Limb (tissue), 2 donors: ENCODE measurements around the gene RENBP.
A peak's percentile ranks its signal among the peaks of the same experiment; 100 is the strongest.

Experiments used
- DNase-seq, 2 donors: peaks; one replicate each; pipeline ENCODE4 v3.0.0-alpha.2; 2016; ENCODE audit errors: extremely low spot score in 2 of 2

The RENBP gene

DNA sequence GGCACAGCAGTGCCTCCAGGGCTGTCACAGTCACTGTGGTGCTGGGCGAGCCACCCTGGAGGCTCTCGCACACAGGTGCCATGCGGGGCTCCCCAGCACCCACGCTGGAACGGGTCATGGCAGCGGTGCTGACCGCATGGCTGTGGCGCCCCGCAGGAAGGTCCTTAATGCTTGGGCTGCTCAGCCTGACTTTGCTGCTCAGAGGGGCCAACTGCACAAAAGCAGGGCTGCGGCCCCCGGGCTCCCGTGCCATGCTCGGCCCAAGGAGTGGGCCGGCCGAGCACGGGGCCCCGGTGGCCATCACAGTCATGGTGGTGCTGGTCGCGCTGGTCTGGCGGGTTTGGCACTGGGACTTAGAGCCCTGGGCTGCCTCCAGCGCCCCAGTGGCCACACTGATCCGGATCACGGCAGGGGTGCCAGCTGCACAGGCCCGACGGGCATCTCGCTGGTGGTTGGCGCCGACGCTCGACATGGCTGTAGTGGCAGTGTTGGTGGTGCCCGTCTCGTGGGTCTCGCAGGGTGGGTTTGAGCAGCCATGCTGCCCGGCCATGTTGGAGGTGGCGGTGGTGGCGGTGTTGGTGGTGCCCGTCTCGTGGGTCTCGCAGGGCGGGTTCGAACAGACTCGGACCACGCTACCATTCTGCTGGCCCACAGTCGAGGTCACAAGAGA is 10.2 kb upstream of the RENBP start:
- DNase-seq, result no peak

DNA sequence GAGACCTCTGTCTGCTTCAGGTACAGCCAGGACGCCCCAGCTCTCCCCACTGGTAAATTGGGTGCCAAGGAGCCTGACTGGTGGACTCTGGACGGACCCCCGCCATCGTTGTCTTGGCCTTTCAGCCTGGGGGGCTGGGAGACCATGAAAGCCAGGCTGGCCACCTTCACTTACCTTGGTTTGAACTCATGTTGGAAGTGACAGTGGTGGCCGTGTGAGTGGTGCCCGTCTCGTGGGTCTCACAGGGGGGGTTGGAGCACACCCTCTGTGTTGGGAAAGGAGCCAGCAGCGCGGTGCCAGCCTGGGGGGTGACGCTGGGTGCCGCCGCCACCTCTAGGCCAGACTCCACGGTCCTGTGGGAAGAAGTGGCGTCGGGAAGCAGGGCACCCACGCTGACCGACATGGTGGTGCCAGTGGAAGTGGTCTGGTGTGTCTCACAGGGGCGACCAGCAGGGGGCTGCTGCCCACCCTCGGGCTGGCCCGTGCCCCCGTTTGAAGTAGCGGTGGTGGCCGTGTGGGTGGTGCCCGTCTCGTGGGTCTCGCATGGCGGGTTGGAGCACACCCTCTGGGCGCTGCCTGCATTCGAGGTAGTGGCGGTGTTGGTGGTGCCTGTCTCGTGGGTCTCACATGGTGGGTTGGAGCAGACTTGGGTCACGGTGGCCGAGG is 9.6 kb upstream of the RENBP start:
- DNase-seq, result no peak

DNA sequence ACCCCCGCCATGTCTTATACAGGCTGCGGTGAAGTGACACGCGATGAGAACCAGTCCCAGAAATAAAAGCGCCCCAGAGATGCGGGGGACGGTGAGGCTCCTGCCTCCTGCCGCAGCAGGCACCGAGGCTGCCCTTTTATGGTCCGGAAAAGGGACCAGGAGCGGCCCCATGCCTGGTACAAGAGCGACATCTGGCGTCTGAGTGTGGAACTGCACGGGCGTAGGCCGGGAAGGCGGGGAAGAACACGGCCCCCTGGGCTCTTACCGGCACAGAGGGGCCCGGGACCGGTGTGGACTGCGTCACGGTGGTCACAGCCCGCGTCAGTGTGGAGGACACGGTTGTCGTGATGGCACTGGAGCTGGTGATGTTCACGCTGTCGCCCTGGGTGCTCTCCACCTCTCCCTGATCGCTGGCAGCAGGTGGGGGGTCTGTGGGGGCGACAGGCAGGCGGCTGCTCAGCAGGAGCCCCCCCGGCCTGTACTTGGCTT is 8.9 kb upstream of the RENBP start:
- DNase-seq, result peak; percentile 23 to 83

DNA sequence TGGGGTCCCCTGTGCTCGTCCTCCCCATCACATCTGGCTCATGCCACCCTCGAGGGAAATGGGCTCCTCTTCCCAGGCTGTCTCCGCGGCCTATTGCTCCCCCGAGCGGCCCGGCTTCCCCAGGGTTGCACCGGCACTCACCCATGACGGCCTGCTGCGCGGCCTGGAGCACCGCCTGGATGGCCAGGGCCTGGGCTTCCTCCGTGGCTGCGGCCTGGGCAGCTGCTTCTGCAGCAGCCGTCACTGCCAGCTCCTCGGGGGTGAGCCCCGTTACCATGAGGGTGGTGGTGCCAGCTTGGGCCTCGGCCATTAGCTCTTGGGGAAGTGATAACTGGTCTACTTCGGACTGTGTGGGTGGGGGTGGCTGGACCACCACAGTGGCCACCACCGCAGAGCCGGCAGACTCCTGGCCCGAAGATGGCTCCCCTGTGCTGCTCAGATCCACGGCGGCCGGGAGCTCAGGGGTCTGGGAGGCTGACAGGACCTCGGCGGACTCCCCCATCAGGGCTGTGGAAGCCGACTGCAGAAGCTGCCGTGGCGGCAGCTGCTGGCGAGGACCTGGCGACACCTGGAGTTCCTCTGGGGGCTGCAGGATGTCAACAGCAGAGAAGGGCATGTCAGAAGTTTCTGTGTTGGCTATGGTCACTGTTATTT is 8.1 kb upstream of the RENBP start:
- no peak for DNase-seq

DNA sequence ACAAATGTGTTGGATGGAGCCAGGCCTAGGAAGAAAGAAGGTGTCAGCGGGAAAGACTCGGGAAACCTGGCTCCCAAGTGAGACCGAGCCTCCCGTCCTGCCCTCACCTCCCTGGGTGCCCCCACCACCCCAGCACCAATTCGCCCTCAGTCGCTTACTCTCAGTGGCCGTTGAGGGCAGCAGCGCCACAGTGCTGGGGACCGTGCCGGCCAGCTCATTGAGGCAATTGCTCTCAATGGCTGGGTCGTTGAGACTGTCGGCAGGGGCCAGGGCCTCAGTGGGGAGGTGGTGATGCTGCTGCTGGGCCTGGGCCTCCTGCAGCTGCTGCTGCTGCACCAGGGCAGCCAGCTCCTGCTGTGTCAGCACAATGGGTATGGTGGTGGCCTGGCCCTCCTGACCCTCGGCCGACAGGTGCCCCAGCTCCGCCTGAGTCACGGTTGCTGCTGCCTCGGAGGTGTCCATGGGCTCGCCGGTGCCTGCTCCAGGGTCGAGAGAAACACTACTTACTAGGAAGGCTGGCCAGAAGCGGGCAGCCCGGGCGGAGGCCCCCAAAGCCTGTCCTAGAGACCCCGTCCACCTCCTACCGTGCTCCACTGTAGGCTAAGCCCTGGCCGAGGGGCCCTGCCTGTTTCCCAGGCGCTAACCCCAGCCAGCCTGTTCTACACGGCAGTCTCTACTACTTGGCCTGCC is 7.4 kb upstream of the RENBP start:
- DNase-seq, result no peak

DNA sequence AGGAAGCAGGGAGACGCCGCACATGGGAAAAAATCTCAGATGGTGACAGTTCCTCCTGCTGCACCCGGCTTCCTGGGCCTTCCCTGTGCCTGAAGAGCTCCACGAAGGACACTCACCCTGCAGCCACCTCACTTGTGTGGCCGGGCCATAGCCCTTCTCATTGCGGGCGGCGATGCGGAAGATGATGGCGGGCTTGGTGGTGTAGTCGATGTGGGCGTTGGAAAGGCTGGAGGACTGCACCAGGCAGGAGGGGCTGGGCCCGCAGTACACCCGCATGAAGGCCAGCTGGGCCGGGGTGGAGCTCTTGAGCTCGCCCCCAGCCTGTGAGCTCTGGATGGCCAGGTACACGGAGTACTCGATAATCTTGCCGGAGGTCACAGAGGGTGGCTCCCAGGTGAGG is 5.7 kb upstream of the RENBP start:
- no peak for DNase-seq

DNA sequence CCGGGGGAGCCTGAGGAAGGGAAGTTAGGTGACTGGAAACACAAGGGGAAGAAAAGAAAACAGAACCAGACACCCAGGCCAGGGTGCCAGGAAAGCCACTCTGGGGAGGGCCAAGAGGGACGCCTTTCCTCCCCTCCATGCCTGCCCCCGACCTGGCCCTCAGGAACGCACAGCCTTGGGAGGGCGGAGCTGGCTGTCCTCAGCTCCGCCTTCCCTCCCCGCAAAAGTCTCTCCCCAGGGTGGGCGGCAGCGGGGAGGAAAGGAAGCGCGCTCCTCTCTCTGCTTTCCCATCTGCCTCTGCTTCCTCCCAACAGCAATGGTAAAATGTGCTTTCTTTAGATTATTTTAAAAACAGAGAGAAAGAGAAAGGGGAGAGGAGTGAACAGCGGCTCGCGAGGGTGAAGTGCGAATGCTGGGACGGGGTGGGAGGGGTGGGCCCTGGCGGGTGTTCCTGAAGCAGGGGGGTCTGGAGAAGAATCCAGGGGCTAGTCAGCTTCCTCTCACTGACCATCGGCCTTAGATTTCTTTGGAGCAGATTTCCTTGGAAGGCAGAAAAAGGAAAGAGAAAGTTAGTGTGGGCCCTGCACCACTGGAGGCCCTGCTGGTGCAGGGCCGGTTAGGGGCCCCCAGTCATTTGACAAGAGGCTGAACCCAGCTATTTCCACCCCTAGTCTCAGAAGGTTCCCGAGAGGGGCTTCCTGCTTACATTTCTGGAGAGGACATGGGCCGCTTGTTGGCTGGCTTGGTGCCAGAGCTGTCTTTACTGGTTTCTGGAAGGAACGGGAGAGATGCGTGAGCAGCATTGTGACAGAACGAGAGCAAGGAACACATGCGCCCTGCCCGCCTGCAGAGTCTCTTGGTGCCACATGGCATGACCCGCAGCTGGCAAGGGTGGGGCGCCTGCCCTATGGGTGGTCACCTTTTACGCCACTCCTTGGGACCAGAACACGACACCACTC is 4.7 kb upstream of the RENBP start:
- no peak for DNase-seq

DNA sequence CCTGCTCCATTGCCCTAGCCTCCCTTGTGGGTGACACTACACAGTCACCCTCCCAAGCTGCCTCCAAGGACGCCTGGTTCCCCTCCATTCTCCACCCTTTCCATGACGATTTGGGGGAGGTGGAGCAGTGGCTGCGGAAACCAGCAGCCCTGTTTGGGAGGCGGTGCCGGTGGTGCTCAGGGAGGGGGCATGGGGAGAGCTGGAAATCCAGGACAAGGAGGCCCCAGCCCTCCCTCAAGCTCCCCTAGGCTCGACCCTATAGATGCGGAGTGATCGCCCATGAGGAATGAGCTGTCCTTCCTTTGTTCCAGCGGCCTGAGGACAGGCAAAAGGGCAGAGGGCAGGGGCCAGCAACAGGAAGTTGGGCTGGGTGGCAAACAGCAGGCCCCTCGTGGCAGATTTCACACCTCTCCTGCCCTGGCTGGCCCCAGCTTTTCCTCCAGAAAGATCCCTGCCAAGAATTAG is 3.6 kb upstream of the RENBP start:
- no peak for DNase-seq

DNA sequence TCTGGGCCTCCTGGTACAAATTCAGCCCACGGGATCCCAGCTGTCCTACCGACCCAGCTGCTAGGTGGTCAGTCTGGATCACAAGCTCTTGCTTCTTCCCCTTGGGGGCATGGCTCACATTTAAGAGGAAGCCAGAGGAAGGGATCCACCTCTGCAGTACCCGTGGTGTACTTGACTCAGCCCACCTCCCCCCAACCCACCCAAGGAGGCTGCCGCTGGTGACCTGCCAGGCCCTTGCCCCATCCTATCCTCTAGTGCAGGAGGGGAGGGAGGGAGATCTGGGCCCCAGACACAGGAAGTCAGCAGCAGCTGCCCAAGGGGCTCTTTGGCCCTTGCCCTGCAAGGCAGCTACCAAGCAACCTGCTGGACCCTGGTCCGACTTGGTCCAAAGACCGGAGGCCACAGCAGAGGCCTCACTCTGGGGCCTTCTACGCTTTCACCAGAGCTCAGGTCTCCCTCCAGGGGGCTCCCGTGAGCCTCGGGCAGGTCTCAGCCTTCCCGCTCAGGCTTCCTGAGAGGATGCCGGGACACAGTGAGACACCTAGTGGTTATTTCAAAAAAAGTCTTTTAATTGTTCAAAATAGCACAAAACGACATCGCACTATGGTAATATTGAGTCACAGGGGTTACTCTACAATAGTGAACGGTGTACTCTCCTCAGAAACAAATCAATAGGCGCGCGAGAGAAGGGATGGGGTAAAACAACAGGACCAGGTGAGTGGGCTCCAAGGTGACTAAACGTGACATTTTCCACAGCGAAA is 2.7 kb upstream of the RENBP start:
- DNase-seq, result peak; percentile 27 to 74

DNA sequence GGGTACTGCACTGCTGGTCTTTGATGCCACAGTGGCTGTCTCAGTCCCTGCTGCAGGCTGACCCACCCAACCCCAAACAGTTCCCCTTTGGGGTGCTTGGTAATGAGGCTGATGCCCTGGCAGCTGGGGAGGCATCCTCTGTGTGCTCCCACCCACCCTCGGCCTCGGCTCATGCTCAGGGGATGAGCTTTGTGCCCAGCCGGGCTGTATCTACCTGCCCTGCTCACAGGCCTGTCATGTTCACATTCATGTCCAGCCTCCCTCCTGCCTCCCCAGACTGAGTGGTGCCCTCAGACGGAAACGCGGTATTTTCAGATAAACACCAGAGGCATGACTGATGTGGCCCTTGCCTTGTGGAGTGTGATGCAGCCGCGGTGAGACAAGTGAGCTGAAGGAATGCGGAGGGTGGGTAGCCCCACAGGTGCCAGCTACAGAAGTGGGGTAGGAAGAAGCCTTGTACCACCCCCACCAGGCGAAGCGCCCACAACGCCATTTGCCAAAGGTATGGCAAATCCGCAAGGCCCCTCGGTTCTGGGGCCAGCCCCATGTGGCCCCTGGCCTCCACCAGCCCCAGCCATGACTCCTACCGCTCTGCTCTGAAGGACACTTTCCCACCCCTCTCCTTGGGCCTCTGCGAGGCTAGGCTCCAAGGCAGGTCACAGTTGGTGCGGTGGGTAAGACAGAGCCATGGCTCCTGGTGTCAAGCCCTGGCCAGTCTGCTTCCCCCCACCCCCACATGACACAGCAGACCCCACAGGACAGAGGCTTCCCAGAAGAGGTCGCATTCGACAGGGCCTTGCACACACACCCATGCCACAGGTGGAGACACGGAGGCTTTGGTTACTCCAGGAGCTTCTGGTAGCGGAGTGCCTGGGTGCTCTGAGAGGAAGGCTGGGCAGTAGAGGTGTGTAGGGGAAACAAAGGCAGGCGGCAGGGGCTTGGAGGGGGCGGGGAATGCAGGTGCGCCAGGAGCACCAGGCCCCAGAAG is 1.8 kb upstream of the RENBP start:
- DNase-seq, result no peak

DNA sequence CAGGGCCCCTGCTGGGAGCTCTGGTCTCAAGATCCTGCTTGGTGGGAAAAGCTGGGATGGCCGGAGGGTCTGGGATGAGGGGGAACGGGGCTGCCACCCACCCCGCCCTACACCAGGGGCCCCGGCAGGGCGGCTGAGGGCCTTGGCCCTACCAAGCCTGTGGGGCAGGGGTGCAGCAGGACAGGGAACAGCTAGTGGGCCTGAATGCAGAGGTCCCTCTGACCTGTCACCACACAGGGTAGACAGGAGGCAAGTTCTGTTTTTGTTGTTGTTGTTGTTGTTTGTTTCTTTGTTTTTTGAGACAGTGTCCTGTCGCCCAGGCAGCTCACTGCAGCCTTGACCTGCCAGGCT is 332 bp upstream of the RENBP start:
- DNase-seq, result no peak

DNA sequence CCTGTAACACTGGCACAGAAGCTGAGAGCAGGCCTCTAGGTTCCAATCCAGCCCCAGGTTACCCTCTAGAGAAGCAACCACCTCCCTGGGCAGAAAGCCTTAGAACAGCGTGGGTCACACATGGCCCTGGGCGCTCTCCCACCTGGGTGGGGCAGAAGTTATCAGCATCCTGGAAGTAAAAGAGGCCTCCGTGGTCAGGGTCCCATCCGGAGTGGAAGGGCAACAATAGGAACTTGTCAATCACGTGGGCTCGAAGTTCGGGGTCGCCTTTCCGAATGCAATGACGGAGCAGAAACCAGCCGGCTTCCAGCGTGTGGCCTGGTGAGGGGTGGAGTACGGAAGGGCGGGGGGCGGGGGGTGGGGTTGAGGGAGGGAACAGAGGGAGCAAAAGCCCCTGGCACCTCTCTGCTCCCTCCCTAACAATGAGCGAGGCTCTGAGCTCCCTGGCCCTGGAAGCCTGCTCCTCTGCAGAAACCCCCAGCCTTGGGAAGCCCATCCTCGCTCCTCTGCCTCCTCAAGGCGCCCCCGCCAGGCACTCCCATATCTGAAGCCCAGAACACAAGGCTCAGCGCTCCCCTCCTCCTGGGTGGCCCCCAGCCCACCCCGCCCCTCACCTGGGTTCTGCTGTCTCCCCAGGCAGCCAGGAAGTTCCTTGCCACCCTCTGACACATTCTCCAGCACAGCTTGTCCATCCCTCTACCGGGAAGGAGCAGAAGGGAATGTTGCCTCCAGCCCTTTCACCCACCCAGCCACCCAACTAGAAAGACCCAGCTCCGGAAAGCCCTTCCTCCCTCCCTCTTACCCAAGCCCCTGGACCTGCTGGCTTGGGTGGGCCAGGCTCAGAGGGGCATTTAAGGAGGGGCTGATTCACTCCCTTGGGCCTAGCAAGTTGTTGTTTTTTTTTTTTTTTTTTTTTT is 2.8 kb downstream of the RENBP start:
- DNase-seq, result no peak

DNA sequence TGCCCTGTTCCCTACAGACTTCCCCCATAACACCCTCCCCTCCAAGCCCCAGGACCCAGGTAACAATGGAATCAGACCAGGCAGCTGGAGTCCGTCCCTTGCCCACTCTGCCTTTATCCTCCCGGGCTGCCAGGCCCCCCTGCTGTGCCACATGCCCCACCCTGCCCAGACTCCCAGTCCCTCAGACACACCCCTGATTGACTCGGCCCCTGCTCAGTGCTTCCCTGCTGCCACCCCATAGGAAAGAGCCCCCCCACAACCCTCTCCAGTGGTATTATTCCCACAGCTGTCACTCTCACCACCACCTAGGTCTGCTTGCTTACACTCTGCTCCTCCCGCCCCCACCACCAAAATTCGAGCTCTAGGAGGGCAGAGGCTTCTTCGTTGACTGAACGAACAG is 4.9 kb downstream of the RENBP start:
- DNase-seq, result no peak

DNA sequence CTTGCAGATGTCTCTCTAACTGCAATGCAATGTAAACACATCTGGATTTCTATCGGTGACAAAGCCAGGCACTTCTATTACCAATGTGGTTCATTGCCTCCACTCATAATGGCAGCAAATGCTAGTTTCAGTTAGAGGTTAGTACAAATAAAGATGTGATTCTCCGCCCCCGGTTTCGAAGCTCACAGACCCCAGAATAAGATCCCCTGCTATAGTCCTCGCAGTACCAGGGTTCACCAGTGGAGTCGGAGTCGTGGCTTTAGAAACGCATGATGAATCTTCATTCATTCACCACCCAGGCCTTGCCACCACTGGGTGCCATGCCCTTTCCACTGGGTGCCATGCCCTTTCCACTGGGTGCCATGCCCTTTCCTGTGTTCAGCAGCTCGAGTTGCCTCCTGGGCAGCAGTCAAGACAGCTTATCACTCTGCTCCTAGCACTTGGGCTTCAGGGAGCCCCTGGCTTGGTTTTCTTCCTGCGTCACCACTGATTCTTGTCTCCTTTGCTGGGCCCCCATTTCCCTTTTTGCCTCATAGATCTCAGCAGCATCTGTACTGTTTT is 6.1 kb downstream of the RENBP start:
- DNase-seq, result no peak

DNA sequence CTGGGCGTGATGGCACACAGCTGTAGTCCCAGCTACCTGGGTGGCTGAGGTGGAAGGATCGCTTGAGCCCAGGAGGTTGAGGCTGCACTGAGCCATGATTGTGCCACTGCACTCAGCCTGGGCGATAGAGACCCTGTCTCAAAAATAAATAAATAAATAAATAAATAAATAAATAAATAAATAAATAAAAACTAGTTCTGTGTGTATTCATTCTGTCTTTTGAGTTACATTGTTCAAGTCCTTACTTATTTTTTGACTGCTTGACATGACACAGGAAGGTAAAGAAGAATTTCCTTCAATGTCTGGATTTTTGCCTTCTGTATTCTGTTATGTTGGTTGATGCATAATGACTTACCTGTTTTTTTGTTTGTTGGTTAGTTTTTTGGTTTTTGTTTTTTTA is 7.4 kb downstream of the RENBP start:
- DNase-seq, result no peak

DNA sequence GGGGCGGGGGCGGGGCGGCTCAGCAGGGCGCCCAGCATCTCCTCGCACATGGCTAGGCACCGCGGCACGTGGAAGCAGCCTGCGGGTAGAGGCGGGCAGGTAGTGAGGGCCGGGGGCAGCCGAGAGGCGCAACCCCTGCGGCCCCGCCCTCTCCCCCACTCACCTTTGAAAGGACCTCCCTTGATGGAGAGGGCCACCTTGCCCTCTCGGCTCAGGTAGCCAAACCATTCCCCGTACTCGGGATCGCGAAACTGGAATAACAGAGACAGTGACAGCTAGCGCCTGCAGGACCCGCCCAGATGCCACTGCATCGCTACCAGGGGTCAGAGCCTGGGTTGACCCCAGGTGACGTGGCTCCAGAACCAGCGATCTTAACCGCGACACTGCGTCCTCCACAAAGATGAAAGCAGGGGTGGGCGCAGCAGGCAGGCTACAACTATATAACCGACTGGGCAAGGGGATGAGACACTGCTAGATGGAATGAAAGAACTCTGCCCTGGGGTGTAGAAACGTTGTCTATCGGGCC is 9.1 kb downstream of the RENBP start:
- DNase-seq, result no peak

DNA sequence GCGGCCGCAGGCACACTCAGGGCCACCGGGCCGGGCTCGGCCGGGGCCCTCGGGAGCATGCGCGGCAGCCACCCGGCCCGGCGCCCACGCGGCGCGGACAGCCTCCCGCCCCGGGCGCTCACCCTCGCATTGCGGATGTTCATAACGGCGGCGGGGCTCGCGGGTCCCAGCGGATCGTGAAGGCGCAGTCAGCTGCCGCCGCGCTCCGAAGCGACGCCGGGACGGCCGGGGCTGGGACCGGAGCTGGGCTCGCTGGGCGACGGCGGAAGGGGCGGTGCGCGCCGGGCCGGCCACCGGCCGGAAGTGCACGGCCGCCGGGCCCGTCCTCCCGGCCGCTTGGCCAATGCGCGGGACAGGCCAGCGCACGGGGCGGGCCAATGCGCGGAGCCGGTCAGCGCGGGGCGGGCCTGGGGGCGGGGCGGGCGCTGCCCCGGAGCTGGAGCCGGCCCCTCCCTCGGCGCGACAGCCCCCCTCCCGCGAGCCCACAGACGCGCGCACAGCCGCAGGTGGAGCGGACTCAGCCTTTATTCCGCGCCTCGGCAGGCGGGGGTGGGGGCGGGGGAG is 9.6 kb downstream of the RENBP start, which contains the start of gene NAA10:
Gene NAA10 (minus strand): TSS at position 276 of the 564 bp plus-strand sequence. CDS start 133 bp downstream, at position 143.
- peak; percentile 53 to 83 for DNase-seq
